GM19395 (cell line): ENCODE measurements around the gene TPRG1L.

Source experiments
- ATAC-seq: cut with Tn5 transposase; IDR thresholded peaks from one replicate; pipeline ENCODE4 v1.9.1; 2021; ENCODE audit warnings: mild to moderate bottlenecking, moderate library complexity; ENCODE audit not compliant: unreplicated experiment

The TPRG1L gene

GRCh38 chr1:3660704-3661103 is 35.9 kb downstream of the TPRG1L start:
- no peak for ATAC-seq

- ATAC-seq = no peak
Measured at GRCh38 chr1:3661631-3662030, 36.8 kb downstream of the TPRG1L start.

- no peak for ATAC-seq
Measured at GRCh38 chr1:3662080-3662671, 37.4 kb downstream of the TPRG1L start.

GRCh38 chr1:3663999-3664699 is 39.3 kb downstream of the TPRG1L start:
- no peak for ATAC-seq

- no peak for ATAC-seq
Measured at GRCh38 chr1:3664700-3665375, 40.0 kb downstream of the TPRG1L start.

GRCh38 chr1:3668148-3668547 is 43.3 kb downstream of the TPRG1L start:
- no peak for ATAC-seq

GRCh38 chr1:3668585-3669300 is 43.9 kb downstream of the TPRG1L start:
- ATAC-seq = no peak

- no peak for ATAC-seq
Measured at GRCh38 chr1:3669421-3669821, 44.6 kb downstream of the TPRG1L start.

GRCh38 chr1:3669971-3670431 is 45.2 kb downstream of the TPRG1L start:
- no peak for ATAC-seq

- no peak for ATAC-seq
Measured at GRCh38 chr1:3670823-3671265, 46.0 kb downstream of the TPRG1L start.

- no peak for ATAC-seq
Measured at GRCh38 chr1:3671371-3672180, 46.8 kb downstream of the TPRG1L start.

GRCh38 chr1:3672231-3672970 is 47.6 kb downstream of the TPRG1L start:
- no peak for ATAC-seq

GRCh38 chr1:3672971-3673361 is 48.2 kb downstream of the TPRG1L start:
- ATAC-seq = no peak

- ATAC-seq = no peak
Measured at GRCh38 chr1:3673381-3674099, 48.7 kb downstream of the TPRG1L start.

- ATAC-seq = no peak
Measured at GRCh38 chr1:3674100-3675094, 49.6 kb downstream of the TPRG1L start.

GRCh38 chr1:3675436-3675835 is 50.6 kb downstream of the TPRG1L start:
- ATAC-seq = no peak

- peak; percentile 76 for ATAC-seq
Measured at GRCh38 chr1:3676581-3677470, 52.0 kb downstream of the TPRG1L start.
